ENCODE results near the gene NFAM1.

GRCh38 chr22:42470366-42471082 is 38.3 kb upstream of the NFAM1 start:
- no peak for TF ChIP-seq POLR2A (IDR thresholded peaks at IDR 0.05)
- TF ChIP-seq, protein P1, sequence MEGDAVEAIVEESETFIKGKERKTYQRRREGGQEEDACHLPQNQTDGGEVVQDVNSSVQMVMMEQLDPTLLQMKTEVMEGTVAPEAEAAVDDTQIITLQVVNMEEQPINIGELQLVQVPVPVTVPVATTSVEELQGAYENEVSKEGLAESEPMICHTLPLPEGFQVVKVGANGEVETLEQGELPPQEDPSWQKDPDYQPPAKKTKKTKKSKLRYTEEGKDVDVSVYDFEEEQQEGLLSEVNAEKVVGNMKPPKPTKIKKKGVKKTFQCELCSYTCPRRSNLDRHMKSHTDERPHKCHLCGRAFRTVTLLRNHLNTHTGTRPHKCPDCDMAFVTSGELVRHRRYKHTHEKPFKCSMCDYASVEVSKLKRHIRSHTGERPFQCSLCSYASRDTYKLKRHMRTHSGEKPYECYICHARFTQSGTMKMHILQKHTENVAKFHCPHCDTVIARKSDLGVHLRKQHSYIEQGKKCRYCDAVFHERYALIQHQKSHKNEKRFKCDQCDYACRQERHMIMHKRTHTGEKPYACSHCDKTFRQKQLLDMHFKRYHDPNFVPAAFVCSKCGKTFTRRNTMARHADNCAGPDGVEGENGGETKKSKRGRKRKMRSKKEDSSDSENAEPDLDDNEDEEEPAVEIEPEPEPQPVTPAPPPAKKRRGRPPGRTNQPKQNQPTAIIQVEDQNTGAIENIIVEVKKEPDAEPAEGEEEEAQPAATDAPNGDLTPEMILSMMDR (IDR thresholded peaks at IDR 0.05): no peak

Measured in right lobe of liver (tissue), 4 donors.